Measurements from ENCODE around the gene CREB5.

Gene CREB5

GRCh38 chr7:28481091-28481926, 69.0 kb downstream of the CREB5 start:
- DNase-seq, result peak; percentile 38

GRCh38 chr7:28483112-28483511, 70.8 kb downstream of the CREB5 start:
- no peak for DNase-seq

- no peak for DNase-seq
Measured at GRCh38 chr7:28483908-28484605, 71.7 kb downstream of the CREB5 start.

- no peak for DNase-seq
Measured at GRCh38 chr7:28484606-28484935, 72.3 kb downstream of the CREB5 start.

GRCh38 chr7:28487487-28487886, 75.2 kb downstream of the CREB5 start:
- DNase-seq, result no peak

GRCh38 chr7:28488061-28488791, 75.9 kb downstream of the CREB5 start:
- no peak for DNase-seq

GRCh38 chr7:28490831-28491230, 78.5 kb downstream of the CREB5 start:
- no peak for DNase-seq

- no peak for DNase-seq
Measured at GRCh38 chr7:28493477-28493876, 81.2 kb downstream of the CREB5 start.

GRCh38 chr7:28497009-28497408, 84.7 kb downstream of the CREB5 start:
- no peak for DNase-seq

GRCh38 chr7:28498636-28499035, 86.3 kb downstream of the CREB5 start:
- no peak for DNase-seq

- DNase-seq, result no peak
Measured at GRCh38 chr7:28500138-28500537, 87.8 kb downstream of the CREB5 start.

GRCh38 chr7:28502408-28502807, 90.1 kb downstream of the CREB5 start:
- DNase-seq, result no peak

GRCh38 chr7:28503396-28503795, 91.1 kb downstream of the CREB5 start:
- no peak for DNase-seq

GRCh38 chr7:28505014-28505413, 92.7 kb downstream of the CREB5 start:
- DNase-seq, result no peak

- no peak for DNase-seq
Measured at GRCh38 chr7:28505867-28506266, 93.5 kb downstream of the CREB5 start.

GRCh38 chr7:28507525-28508282, 95.4 kb downstream of the CREB5 start:
- no peak for DNase-seq

- peak; percentile 8 for DNase-seq
Measured at GRCh38 chr7:28509251-28510025, 97.1 kb downstream of the CREB5 start.

GRCh38 chr7:28510026-28510369, 97.7 kb downstream of the CREB5 start:
- DNase-seq, result no peak

- DNase-seq, result no peak
Measured at GRCh38 chr7:28512668-28513440, 100.5 kb downstream of the CREB5 start.

- no peak for DNase-seq
Measured at GRCh38 chr7:28516390-28517172, 104.3 kb downstream of the CREB5 start.

- DNase-seq, result no peak
Measured at GRCh38 chr7:28517206-28517605, 104.9 kb downstream of the CREB5 start.

All from hematopoietic multipotent progenitor cell treated with erythropoietin and hydrocortisone succinate and interleukin-3 and kit ligand, for 6 days (in vitro differentiated cells).